ENCODE measurements around the gene HOOK1.
"Not testable (repeated sequence)": the region's sequence is repeated elsewhere in the genome, so short reads cannot be mapped to it uniquely, and the experiment has no call there.

The HOOK1 gene

DNA sequence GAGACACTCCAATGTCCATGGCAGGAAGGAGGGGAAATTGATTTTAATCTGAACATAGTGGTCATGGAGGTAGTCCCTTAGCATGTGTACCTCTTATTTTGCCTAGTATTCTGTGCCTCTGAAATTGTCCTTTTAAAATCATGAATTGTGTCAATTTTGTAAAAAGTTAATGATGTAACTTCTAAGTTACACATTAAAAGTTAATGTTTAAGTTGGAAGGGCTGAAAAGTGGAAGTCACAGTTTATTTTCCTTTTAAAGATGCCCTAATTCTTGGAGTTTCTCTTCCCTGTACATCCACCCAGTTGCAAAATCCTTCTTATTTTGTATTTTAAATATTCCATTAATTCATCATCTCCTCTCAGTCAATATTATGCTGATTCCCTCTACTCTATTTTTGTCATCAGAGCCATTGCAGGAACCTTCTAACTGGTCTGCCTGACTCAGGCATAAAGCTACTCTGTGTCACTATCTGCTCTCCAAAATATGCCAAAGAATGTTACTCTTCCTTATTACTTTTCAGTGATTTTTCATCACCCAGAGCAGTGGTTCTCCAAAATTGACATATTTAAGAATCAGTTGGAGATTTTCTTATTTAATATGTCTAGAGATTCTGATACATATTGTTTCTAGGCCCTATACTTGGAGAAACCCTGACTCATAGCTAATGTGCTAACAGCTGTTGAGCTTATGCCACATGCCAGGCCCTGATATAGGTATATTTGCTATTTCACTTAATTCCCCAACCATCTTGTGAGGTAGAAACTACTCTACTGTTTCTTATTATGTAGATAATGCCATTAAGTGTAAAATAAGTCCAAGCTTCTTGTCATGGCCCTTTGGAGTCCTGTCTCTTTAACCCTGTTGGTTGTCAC, 5.1 kb downstream of the HOOK1 start:
- DNase-seq (ENCODE audit: low read depth in 2 of 2) = no peak

DNA sequence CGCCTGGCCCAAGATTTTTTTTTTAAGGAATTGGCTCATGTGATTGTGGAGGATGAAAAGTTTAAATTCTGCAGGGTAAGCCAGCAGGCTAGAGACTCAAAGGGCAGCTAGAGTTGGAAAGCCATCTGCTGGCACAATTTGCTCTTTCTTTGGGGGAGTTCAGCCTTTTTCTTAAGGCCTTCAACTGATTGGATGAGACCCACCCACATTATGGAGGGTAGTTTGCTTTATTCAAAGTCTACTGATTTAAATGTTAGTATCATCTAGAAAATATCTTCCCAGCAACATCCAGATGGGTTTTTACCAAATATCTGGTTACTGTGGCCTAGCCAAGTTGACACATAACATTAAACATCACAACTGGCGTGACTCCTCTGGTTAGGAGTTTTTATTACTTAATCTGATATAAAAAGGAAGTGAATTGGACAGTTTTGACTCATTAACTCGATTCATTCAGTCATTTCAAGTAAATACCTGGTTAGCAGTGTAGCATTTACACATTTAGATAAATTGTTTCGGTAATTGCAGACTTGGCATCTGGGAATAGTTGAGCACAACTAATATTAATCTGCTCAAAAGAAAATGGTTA, 12.4 kb downstream of the HOOK1 start:
- no peak for DNase-seq (ENCODE audit: low read depth in 2 of 2)

DNA sequence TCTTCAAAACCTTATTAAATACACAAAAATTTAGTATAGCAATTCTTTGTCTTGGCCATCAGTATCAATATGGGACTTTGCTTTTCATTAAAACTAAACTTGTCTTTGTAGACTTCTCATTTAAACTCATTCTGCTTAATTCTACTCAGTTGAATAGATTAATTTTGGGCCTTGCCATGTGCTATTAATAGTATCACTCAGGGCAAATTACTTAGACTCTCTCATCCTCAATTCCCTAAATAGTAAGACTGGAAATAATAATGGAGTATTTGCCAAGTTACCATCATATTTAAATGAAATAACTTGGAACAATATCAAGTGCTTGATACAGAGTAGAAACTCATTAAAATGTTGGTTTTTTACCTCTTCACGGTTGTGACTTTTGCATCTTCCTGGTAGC, 13.4 kb downstream of the HOOK1 start:
- no peak for DNase-seq (ENCODE audit: low read depth in 2 of 2)

DNA sequence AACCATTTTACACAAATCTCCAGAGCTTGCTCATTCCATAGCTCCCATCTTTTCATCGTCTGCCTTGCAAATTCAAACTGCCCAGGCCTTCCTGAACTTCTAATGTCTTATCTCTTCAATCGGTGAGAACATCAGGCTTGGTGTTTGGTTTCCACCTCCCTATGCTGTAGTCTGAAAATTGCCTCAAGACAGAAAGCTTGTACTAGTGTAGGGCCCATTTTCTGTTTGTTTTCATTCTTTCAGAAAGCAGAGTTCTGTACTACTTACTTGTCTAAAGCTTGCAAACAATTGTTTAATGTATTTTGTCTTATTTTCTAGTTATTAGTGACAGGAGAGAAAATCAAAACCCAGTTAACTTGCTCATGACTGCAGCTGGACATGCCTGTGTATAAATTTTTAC, 16.8 kb downstream of the HOOK1 start:
- no peak for DNase-seq (ENCODE audit: low read depth in 2 of 2)

DNA sequence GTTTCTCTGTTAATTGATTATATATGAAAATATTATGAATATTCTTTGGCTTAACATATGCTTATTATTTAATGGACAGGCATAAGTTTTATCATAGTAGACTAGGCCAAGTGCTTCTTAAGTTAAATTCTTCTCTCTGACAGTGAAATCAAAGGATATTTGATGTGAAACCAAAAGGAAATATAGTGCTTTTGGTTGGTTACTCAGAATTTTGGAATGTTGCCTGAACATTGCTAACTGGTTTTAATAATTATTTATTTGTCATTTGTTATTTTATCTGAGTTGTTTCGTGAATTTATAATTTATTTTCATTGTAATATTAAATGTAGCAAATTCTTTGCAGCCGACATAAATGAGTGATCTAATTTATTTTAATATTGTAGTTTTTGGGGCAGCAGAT, 18.3 kb downstream of the HOOK1 start:
- no peak for DNase-seq (ENCODE audit: low read depth in 2 of 2)

DNA sequence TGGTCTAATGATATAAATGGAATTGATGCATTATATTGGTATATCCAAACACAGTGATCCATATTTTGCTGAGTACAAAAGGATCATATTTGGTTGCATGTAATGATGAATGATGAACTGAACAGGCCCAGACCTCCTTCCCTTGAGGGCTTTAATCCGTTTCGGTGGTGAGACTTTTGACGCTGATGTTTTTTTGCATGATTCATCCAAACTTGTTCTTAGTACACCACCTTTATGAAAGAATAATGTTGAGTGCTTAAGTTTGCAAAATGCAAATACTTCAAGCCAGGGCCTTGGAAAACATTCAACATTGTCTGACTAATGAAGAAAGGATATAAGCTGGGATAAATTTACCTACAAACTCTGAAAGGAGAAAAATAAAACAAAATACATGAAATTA, 19.2 kb downstream of the HOOK1 start:
- no peak for DNase-seq (ENCODE audit: low read depth in 2 of 2)

DNA sequence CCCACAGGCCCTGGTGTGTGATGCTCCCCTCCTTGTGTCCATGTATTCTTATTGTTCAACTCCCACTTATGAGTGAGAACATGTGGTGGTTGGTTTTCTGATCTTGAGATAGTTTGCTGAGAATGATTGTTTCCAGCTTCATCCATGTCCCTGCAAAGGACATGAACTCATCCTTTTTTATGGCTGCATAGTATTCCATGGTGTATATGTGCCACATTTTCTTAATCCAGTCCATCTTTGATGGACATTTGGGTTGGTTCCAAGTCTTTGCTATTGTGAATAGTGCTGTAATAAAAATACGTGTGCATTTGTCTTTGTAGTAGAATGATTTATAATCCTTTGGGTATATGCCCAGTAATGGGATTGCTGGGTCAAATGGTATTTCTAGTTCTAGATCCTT, 23.1 kb downstream of the HOOK1 start:
- not testable (repeated sequence) for DNase-seq (ENCODE audit: low read depth in 2 of 2)

DNA sequence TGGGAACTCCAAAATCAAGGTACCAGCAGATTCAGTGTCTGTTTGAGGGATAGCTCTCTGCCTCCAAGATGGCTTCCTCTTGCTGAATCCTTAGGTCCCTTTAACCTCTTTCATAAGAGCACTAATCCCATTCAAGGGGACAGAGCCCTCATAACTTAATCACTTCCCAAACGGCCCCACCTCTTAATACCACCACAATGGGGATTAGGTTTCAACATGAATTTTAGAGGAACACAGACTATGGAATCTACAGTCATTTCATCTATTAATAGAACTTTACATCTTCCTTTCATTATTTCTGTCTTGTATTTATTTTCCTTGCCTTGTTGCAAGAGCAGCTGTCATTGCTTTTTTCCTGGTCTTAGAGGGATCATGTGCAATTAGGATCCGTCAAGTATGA, 30.3 kb downstream of the HOOK1 start:
- DNase-seq (ENCODE audit: low read depth in 2 of 2) = no peak

DNA sequence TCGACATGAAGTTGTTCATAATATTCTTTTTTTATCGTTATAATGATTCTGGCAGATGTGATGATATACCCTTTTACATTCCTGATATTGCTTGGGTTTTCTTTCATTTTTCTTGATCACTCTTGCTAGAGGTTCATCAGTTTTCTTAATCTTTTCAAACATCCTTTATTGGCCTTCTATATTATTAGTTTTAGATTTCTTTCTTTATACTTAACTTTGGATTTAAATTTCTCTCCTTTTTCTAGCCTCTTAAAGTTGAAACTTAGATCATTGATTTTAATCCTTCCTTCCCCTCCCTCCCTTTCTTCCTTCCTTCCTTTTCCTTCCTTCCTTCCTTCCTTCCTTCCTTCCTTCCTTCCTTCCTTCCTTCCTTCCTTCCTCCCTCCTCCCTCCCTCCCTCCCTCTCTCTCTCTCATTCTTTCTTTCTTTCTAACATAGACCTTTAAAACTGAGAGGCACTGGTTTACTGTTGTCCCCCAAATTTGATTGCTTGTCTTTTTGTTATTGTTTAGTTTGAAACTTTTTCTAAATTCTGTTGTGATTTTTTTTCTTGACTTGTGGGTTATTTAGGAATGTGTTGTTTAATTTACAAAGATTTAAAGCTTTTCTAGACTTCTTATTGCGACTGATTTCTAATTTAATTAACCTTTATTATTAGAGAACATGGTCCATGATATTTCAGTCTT, 31.6 kb downstream of the HOOK1 start:
- no peak for DNase-seq (ENCODE audit: low read depth in 2 of 2)

DNA sequence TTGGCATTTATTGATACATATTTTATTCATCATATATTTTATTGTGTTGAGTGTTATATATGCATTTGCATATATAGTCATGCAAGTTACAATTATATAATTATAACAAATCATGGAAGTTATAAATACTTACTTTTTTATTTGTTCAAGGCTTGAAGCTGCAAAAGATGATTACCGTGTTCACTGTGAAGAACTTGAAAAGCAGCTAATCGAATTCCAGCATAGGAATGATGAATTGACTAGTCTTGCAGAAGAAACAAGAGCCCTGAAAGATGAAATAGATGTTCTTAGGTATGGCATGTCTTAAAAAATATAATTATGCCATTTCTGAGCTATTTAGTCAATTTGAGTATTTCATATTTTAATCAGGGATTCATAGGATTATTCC, 32.1 kb downstream of the HOOK1 start:
- DNase-seq (ENCODE audit: low read depth in 2 of 2) = no peak

DNA sequence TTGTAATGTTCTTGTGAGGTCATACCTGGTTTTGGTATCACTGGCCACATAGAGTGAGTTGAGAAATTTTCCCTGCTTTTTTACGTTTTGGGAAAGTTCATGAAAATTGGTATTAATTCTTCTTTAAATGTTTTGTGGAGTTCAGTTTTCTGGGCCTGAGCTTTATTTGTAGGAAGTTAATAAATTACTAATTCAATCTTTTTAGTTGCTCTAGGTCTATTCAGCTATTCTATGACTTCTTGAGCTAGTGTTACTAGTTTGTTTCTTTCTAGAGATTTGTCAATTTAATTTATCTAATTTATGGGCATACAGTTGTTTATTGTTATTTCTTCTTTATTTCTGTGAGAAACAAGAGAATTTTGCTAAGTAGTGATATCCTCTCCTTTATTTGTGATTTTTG, 37.4 kb downstream of the HOOK1 start:
- DNase-seq (ENCODE audit: low read depth in 2 of 2) = no peak

DNA sequence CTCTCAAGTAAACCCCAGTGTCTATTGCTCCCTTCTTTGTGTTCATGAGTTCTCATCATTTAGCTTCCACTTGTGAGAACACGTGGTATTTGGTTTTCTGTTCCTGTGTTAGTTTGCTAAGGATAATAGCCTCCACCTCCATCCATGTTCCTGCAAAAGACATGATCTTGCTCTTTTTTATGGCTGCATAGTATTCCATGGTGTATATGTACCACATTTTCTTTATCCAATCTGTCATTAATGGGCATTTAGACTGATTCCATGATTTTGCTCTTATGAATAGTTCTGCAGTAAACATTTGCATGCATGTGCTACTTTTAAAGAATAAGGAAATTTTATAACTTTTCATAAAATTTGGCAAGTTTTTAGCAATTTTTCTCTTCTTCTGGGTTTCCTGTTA, 40.5 kb downstream of the HOOK1 start:
- DNase-seq (ENCODE audit: low read depth in 2 of 2) = not testable (repeated sequence)

DNA sequence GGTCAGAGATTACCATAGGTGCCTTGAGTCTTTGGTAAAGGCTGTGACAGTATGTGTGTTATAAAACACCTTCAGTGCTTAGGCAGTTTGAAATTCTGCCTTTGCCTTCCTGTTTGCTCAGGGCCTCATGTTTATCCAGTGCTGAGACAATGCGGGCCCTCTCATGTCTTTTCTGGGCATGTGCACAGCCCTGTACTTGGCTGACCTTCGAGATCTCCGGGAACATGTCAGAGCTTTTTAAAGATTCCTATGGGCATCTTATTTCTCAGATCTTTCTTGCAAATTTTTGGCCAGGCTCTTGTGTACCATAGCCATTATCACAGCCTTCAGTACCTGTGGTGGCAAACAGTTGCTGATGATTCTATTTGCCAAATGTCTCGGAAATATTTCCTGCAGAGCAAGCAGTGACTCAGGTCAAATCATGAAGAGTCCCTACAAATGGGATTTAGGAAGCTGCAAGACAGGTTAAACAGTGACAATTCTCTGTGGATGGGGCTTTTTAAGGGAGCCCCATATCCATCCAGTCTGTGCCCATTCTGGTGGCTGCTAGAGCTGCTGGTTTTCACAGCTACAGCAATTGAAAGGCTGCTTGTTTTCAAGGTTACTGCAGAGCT, 42.1 kb downstream of the HOOK1 start:
- no peak for DNase-seq (ENCODE audit: low read depth in 2 of 2)

DNA sequence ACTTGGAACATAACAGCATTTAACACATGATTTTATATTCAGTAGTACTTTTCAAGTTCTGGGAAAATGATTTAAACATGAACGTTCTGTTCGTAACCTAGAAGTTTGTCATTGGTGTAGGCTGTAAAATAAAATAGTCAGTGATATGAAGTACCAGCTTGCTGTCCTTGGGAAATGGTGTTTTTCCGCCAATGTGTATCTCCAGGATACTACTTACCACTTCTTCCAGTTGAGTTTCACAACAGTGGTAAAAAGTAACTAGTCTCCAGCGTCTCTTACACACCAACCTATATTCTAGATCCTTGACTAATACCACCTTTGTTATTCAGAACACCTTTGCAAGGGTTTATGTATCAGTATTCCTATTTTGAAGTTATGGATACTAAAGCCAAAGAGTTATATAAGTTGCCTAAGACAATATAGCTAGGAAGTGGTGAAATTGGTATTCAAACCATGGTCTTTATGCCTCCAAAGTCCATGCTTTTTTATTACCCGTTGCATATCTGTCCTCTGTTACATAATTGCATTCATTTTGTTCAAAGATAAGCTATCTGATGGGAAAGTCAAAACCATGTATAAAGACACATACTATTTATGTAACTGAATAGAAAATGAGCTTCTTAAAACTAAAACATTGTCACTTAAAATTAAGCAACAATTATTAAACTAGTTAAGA, 43.1 kb downstream of the HOOK1 start:
- DNase-seq (ENCODE audit: low read depth in 2 of 2) = no peak

DNA sequence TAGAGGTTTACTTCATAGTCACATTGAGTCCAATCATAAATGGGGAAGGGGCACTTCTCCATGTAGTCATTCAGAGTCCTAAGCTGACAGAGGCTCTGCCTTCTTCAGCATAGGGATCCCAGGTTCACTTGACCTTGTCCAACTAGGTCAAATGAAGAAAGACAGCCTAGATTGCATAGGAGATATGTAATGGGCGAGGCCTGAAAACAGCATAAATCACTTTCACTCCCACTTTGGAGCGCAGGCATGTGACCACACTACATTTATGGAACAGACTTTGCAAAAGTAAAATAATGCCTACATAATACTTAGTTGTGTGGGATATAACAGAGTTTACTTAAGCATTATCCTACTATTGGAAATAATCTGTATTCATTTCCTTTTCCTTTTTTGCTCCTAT, 51.7 kb downstream of the HOOK1 start:
- DNase-seq (ENCODE audit: low read depth in 2 of 2) = no peak

DNA sequence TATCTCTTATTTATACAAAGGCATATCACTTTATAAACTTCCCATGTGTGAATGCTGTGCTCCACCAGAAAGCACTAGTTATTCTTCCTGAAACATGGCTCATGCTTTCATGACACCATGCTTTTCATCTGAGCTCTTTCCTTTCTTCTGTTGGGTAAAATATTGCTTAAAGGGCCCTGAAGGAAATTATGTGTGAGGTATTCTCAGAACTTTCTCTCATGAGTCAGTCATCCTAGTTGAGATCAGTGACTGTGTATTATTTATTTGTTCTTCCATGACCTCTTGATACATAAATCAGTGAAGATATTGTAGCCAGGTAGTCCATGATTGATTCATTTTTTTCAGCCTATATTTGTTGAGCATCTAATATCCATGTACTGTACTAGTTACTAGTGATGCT, 57.0 kb downstream of the HOOK1 start:
- no peak for DNase-seq (ENCODE audit: low read depth in 2 of 2)

DNA sequence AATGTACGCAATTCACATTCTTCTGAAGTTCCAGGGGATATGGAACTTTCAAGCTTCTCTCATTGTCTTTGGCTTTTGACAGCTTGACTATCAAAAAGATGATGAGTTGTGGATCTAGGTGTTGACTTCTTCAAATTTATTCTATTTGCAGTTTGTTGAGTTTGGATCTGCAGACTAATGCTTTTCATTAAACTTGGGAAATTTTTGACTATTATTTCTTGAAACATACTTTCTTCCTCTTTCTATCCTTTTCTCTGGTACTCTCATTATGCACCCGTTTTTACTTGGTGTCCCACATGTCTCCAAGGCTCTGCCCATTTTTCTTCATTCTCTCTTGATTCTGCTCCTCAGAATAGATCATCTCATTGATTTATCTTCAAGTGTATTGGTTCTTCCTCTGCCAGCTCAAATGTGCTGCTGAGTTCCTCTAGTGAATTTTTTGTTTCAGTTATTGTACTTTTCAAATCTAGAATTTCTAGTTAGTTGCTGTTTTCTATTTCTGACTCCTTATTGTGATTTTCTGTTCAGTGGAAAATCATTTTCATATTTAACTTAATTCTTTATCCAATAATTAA, 62.4 kb downstream of the HOOK1 start:
- DNase-seq (ENCODE audit: low read depth in 2 of 2) = no peak

DNA sequence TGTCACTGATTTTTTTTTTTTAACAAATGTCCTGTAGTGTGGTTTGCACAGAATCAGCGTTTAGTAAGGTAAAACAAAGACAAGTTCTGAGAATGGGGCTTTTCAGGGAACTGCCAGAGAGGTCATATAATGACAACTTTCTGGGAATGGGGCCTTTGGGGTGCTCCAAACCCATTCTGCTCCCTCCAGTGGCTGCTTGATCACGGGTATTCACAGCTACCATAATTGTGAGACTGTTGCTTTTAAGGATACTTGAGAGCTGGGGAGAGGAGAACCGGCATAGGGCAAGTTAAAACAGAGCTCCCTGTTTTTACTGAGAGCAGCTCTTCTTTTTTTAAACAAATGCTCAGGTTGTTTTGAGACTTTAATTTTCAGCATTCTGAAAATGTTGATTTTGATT, 63.6 kb downstream of the HOOK1 start:
- no peak for DNase-seq (ENCODE audit: low read depth in 2 of 2)

DNA sequence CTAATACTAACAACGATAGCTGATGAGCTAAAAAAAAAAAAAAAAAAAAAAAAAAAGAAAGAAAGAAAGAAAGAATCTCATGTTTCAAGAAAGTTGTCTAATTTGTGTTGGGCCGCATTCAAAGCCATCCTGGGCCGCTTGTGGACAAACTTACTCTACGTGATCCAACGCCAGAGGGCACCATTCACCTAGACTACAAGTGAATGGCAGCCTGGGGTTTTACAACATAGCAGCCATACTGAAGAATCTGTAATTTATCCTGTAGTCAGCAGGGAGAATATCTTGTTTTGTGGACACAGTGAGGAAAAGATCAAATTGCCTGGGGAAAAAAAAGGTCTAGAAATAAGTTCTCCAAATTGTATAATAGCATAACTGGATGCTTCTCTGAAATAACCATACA, 64.8 kb downstream of the HOOK1 start:
- no peak for DNase-seq (ENCODE audit: low read depth in 2 of 2)

DNA sequence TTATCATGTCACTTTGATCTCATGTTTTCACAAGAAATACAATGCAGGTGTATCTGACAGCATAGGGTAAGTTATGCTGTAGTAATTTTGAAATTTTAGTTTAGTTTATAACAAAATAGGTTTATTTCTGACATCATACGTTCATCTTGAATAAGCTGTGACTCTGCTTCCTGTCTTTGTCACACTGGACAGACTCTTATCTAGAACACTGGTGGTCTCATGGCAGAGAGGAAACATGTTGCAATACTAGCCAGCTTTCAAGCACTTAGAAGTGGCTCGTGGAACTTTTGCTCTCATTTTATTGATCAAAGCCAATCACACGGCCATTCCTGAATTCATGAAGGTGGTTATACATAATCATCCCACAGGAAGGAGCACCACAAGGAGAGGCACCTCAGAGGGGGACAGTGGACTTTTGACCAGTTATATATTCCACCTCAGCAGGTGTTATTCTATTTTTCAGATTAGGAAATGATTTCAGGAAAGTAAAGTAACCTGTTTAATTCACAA, 65.3 kb downstream of the HOOK1 start:
- no peak for DNase-seq (ENCODE audit: low read depth in 2 of 2)

DNA sequence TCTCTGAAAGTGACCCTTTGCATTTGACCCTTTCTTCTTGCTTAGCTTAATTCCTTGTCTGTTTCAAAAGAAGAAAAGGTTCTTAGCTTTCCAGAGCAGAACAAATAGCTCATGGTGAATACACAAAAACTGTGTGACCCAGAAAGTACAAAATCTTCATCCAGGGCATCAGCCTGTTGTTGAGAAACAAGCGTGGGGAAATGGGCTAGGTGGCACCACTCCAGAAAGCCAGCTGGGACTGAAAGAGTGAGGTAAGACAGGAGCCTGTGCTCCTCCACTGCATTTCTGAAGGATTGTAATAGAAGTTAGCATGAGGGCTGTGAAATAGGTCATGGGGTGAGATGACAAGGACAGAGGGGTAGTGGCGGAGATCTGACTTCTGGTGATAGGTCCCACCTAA, 66.0 kb downstream of the HOOK1 start:
- DNase-seq (ENCODE audit: low read depth in 2 of 2) = no peak

Data from stimulated activated CD8-positive, alpha-beta memory T cell treated with anti-CD3 and anti-CD28 coated beads, Interleukin-15, amount 100 ng/mL, for 4 hours (primary cell).